WTC11 (cell line): ENCODE measurements around the gene GRB10. TPM values are rescaled to one million over a fixed set of nuclear protein-coding genes. Genes with fewer than 3 reads are reported as not detected.

Experiments used
- ATAC-seq: fragments of 200-7000 bp; cut with Tn5 transposase; 2 replicates; pipeline ENCODE4 v1.10.0; 2021; ENCODE audit warnings: mild to moderate bottlenecking, moderate library complexity
- CTCF ChIA-PET: fragments of 300-600 bp; sonication (Branson Sonifier 250); formaldehyde crosslinking; loops from one replicate; lab custom pipeline; 2021; ENCODE audit warnings: antibody characterized with exemption; lab: Charles Lee
- POLR2A ChIA-PET: fragments of 350-600 bp; sonication (Branson Sonifier 250); formaldehyde crosslinking; loops from one replicate; lab custom pipeline; 2021; ENCODE audit warnings: antibody characterized with exemption; lab: Charles Lee
- DNase-seq: peaks from one replicate; pipeline ENCODE4 v3.0.0; 2021; ENCODE audit warnings: low spot score
- H3K27ac Mint-ChIP-seq: 2 replicates; pipeline ENCODE4 v1.8.0; 2021; ENCODE audit warnings: mixed read lengths
- H3K27me3 Mint-ChIP-seq: 2 replicates; pipeline ENCODE4 v1.8.0; 2021; ENCODE audit warnings: low read depth, mild to moderate bottlenecking, moderate library complexity, mixed read lengths
- H3K36me3 Mint-ChIP-seq: 2 replicates; pipeline ENCODE4 v1.8.0; 2021; ENCODE audit warnings: mixed read lengths
- H3K4me1 Mint-ChIP-seq: 2 replicates; pipeline ENCODE4 v1.8.0; 2022; ENCODE audit warnings: mixed read lengths
- H3K4me3 Mint-ChIP-seq: 2 replicates; pipeline ENCODE4 v1.8.0; 2021; ENCODE audit warnings: mild to moderate bottlenecking, moderate library complexity, mixed read lengths
- H3K9me3 Mint-ChIP-seq: 2 replicates; pipeline ENCODE4 v1.8.0; 2021; ENCODE audit warnings: mixed read lengths
- ARID4B ChIP-seq: sonication (generic); formaldehyde crosslinking; IDR thresholded peaks from 2 replicates; pipeline ENCODE4 v1.8.0; 2023; ENCODE audit warnings: missing genetic modification reagents, mild to moderate bottlenecking, borderline replicate concordance
- CBFB ChIP-seq: sonication (generic); formaldehyde crosslinking; IDR thresholded peaks from 2 replicates; pipeline ENCODE4 v1.8.1; 2022; ENCODE audit warnings: mild to moderate bottlenecking, low read depth, missing genetic modification reagents
- ELF4 ChIP-seq: sonication (generic); formaldehyde crosslinking; IDR thresholded peaks from 2 replicates; pipeline ENCODE4 v1.8.1; 2022; ENCODE audit warnings: low read depth, mild to moderate bottlenecking, moderate library complexity, missing genetic modification reagents
- EMX1 ChIP-seq: fragments of 250-450 bp; sonication (Bioruptor Pico); IDR thresholded peaks from 2 replicates; pipeline ENCODE4 v1.8.0; 2021; ENCODE audit warnings: mild to moderate bottlenecking
- ESRRA ChIP-seq: sonication (generic); formaldehyde crosslinking; IDR thresholded peaks from 2 replicates; pipeline ENCODE4 v1.8.1; 2022; ENCODE audit warnings: mild to moderate bottlenecking, missing genetic modification reagents, borderline replicate concordance
- FOXK1 ChIP-seq: sonication (generic); formaldehyde crosslinking; IDR thresholded peaks from 2 replicates; pipeline ENCODE4 v1.8.0; 2022; ENCODE audit warnings: mild to moderate bottlenecking, moderate library complexity, missing genetic modification reagents
- MXD4 ChIP-seq: fragments of 250-450 bp; sonication (Bioruptor Pico); IDR thresholded peaks from 2 replicates; pipeline ENCODE4 v1.8.0; 2021; ENCODE audit warnings: mild to moderate bottlenecking, moderate library complexity, borderline replicate concordance
- NR3C1 ChIP-seq: sonication (generic); formaldehyde crosslinking; conservative IDR thresholded peaks from 2 replicates; pipeline ENCODE4 v1.8.1; 2023; ENCODE audit warnings: low read depth, mild to moderate bottlenecking, missing genetic modification reagents
- OVOL2 ChIP-seq: fragments of 250-450 bp; sonication (Bioruptor Pico); IDR thresholded peaks from 2 replicates; pipeline ENCODE4 v1.9.0; 2021; ENCODE audit warnings: mild to moderate bottlenecking, borderline replicate concordance
- PREB ChIP-seq: sonication (generic); formaldehyde crosslinking; IDR thresholded peaks from 2 replicates; pipeline ENCODE4 v1.8.1; 2022; ENCODE audit warnings: mild to moderate bottlenecking, missing genetic modification reagents, moderate library complexity, borderline replicate concordance
- PRRX2 ChIP-seq: fragments of 250-450 bp; sonication (Bioruptor Pico); IDR thresholded peaks from 2 replicates; pipeline ENCODE4 v1.8.0; 2021; ENCODE audit warnings: mild to moderate bottlenecking
- SMAD4 ChIP-seq: sonication (generic); formaldehyde crosslinking; IDR thresholded peaks from 2 replicates; pipeline ENCODE4 v1.8.0; 2022; ENCODE audit warnings: mild to moderate bottlenecking, missing genetic modification reagents
- TCF7 ChIP-seq: sonication (generic); formaldehyde crosslinking; IDR thresholded peaks from 2 replicates; pipeline ENCODE4 v1.8.0; 2022; ENCODE audit warnings: mild to moderate bottlenecking, low read depth, missing genetic modification reagents, moderate library complexity
- USF2 ChIP-seq: sonication (generic); formaldehyde crosslinking; IDR thresholded peaks from 2 replicates; pipeline ENCODE4 v1.8.1; 2023; ENCODE audit warnings: mild to moderate bottlenecking, missing genetic modification reagents, moderate library complexity
- ZBTB43 ChIP-seq: sonication (generic); formaldehyde crosslinking; IDR thresholded peaks from 2 replicates; pipeline ENCODE4 v1.8.1; 2023; ENCODE audit warnings: mild to moderate bottlenecking, missing genetic modification reagents
- ZNF219 ChIP-seq: sonication (generic); formaldehyde crosslinking; IDR thresholded peaks from 2 replicates; pipeline ENCODE4 v1.8.0; 2023; ENCODE audit warnings: missing genetic modification reagents, mild to moderate bottlenecking, borderline replicate concordance
- ZNF532 ChIP-seq: fragments of 250-450 bp; sonication (Bioruptor Pico); IDR thresholded peaks from 2 replicates; pipeline ENCODE4 v1.9.0; 2021; ENCODE audit warnings: mild to moderate bottlenecking, borderline replicate concordance
- total RNA-seq: library from RNA; stranded (reverse); gene quantifications from 3 replicates; pipeline ENCODE4 v1.2.3, GENCODE V29; 2021

Gene GRB10
- total RNA-seq, 1 experiment from 2014 or later, result 103 TPM

GRCh38 chr7:50713123-50713965, 69.4 kb downstream of the GRB10 start (continued):
- TF ChIP-seq PREB (CRISPR knock-in tag) (no peak), SMAD4 (CRISPR knock-in tag) (no peak), CBFB (no peak), ZNF532 (CRISPR knock-in tag) (no peak), ZBTB43 (no peak)

GRCh38 chr7:50712252-50713122, 70.2 kb downstream of the GRB10 start:
- Mint-ChIP-seq H3K4me3 (no peak overlapping the region), H3K4me1 (peaks cover 40% of the 10 kb centered on the region), H3K9me3 (peaks cover 3% of the 10 kb centered on the region; the same call in 1 of the 2 replicates), H3K27ac (no peak overlapping the region), H3K27me3 (no peaks in the 10 kb centered on the region)
- no peak for ATAC-seq
- ChIA-PET CTCF (interaction anchor here (0.7 kb wide), 1 partner anchor 15 kb away, joined by 4 read pairs; no protein-coding TSS in a partner anchor), POLR2A (no interaction called here)
- TF ChIP-seq ESRRA (CRISPR knock-in tag), result no peak
- TF ChIP-seq FOXK1 (CRISPR knock-in tag), result no peak
- no peak for TF ChIP-seq TCF7 (CRISPR knock-in tag)
- TF ChIP-seq OVOL2 (CRISPR knock-in tag), result no peak
- TF ChIP-seq NR3C1 (CRISPR knock-in tag), result no peak
- TF ChIP-seq MXD4 (CRISPR knock-in tag), result no peak
- no peak for TF ChIP-seq PRRX2
- TF ChIP-seq USF2 (CRISPR knock-in tag), result no peak
- no peak for TF ChIP-seq EMX1
- TF ChIP-seq ELF4 (CRISPR knock-in tag), result no peak
- TF ChIP-seq ARID4B (CRISPR knock-in tag), result no peak
- TF ChIP-seq PREB (CRISPR knock-in tag), result no peak
- no peak for TF ChIP-seq ZNF219 (CRISPR knock-in tag)
- TF ChIP-seq, all 79 proteins: peak for 0
- no peaks in the 10 kb centered on the region; the same call in 1 of the 2 replicates for H3K36me3 Mint-ChIP-seq
- no peak for DNase-seq
